GM12878 (cell line): ENCODE measurements around the gene PSMB10. TPM values are rescaled to one million over a fixed set of nuclear protein-coding genes. Genes with fewer than 3 reads are reported as not detected.

Source experiments
- ATAC-seq: fragments of 200-7000 bp; cut with Tn5 transposase; 3 replicates; pipeline ENCODE4 v1.9.1; 2020; ENCODE audit warnings: mild to moderate bottlenecking, moderate library complexity
- BruUV-seq: library from RNA; stranded (reverse); fragments of 400-500 nt; replicated peaks from 2 replicates; lab custom pipeline; 2021; lab: Mats Ljungman, UMichigan
- CTCF ChIA-PET: fragments of 300-600 bp; sonication (Branson Sonifier 250); formaldehyde crosslinking; extraction: SDS; loops from one replicate; lab custom pipeline; 2021; ENCODE audit warnings: inconsistent platforms; lab: Yijun Ruan, JAX
- POLR2A ChIA-PET: fragments of 350-600 bp; formaldehyde crosslinking; extraction: SDS; loops from one replicate; lab custom pipeline; 2021; ENCODE audit warnings: inconsistent platforms; lab: Charles Lee
- RAD21 ChIA-PET: fragments of 300-600 bp; sonication (Branson Sonifier 250); formaldehyde crosslinking; loops from one replicate; lab custom pipeline; 2023; ENCODE audit warnings: antibody characterized with exemption; ENCODE audit not compliant: unreplicated experiment; lab: Charles Lee
- SMC1A ChIA-PET: fragments of 300-600 bp; sonication (Branson Sonifier 250); formaldehyde crosslinking; loops from one replicate; lab custom pipeline; 2023; ENCODE audit not compliant: unreplicated experiment, uncharacterized antibody; lab: Charles Lee
- DNase-seq: peaks from one replicate; pipeline ENCODE4 v3.0.0-alpha.2; 2011; ENCODE audit warnings: low read depth, low spot score
- FAIRE-seq: peaks from 3 replicates; lab custom pipeline; 2011; peaks lifted over from hg19 to GRCh38; lab: Jason Lieb, UNC
- H2AFZ ChIP-seq: 2 replicates; pipeline ENCODE4 v1.6.0; 2011; ENCODE audit warnings: low read depth, low read length, control low read depth; ENCODE audit not compliant: control insufficient read depth
- H3K27ac ChIP-seq: 2 replicates; pipeline ENCODE4 v1.5.1; 2011; ENCODE audit warnings: control low read depth; ENCODE audit not compliant: control insufficient read depth, insufficient read depth
- H3K27me3 ChIP-seq, 2 experiments: replicated peaks in 1 of 2; 2 replicates each; pipeline versions ENCODE4 v1.6.0 to v1.6.1; 2011; ENCODE audit warnings: low read length in 1 of 2; ENCODE audit not compliant: control insufficient read depth in 2 of 2, insufficient read depth in 2 of 2
- H3K36me3 ChIP-seq, 2 experiments: 2 replicates each; pipeline ENCODE4 v1.5.1; 2011; ENCODE audit warnings: low read length in 1 of 2; ENCODE audit not compliant: control insufficient read depth in 2 of 2, insufficient read depth in 2 of 2
- H3K4me1 ChIP-seq: 2 replicates; pipeline ENCODE4 v1.6.1; 2011; ENCODE audit warnings: mild to moderate bottlenecking, low read length, moderate library complexity, mixed read lengths; ENCODE audit not compliant: control insufficient read depth, insufficient read depth
- H3K4me2 ChIP-seq: 2 replicates; pipeline ENCODE4 v1.6.0; 2011; ENCODE audit warnings: control low read depth; ENCODE audit not compliant: control insufficient read depth, insufficient read depth
- H3K4me3 ChIP-seq: fragments of 200-600 bp; sonication (generic); 2 replicates; pipeline ENCODE4 v1.5.1; 2016
- H3K79me2 ChIP-seq: 2 replicates; pipeline ENCODE4 v1.6.0; 2011; ENCODE audit warnings: low read length; ENCODE audit not compliant: control insufficient read depth, insufficient read depth
- H3K9ac ChIP-seq: 2 replicates; pipeline ENCODE4 v1.8.0; 2011; ENCODE audit warnings: low read length, control low read depth, mixed read lengths; ENCODE audit not compliant: control insufficient read depth, insufficient read depth
- H3K9me3 ChIP-seq: replicated peaks from 3 replicates; pipeline ENCODE4 v1.5.1; 2011; ENCODE audit warnings: mild to moderate bottlenecking, low read length; ENCODE audit not compliant: control insufficient read depth, insufficient read depth
- H4K20me1 ChIP-seq: 2 replicates; pipeline ENCODE4 v1.6.0; 2011; ENCODE audit not compliant: control insufficient read depth, insufficient read depth
- CEBPB ChIP-seq, 2 experiments: fragments of 150-350 bp in 1 of 2; IDR thresholded peaks; 2 replicates each; pipeline ENCODE4 v1.6.1; 2012 to 2014; ENCODE audit warnings: low read depth in 2 of 2, low read length in 2 of 2, borderline replicate concordance in 1 of 2, inconsistent platforms in 1 of 2
- CHD4 ChIP-seq: fragments of 200-600 bp; sonication (generic); IDR thresholded peaks from 2 replicates; pipeline ENCODE4 v1.6.1; 2016; ENCODE audit warnings: mild to moderate bottlenecking
- ETV6 ChIP-seq, 2 experiments: fragments of 450-650 bp in 1 of 2; IDR thresholded peaks in 1 of 2; conservative IDR thresholded peaks in 1 of 2; 2 replicates each; pipeline ENCODE4 v1.6.1; 2014; ENCODE audit warnings: antibody characterized with exemption in 1 of 2, borderline replicate concordance in 1 of 2, low read depth in 1 of 2, mild to moderate bottlenecking in 1 of 2, moderate library complexity in 1 of 2
- HDAC2 ChIP-seq: fragments of 200-600 bp; sonication (generic); IDR thresholded peaks from 2 replicates; pipeline ENCODE4 v1.6.1; 2017
- NRF1 ChIP-seq: conservative IDR thresholded peaks from 2 replicates; pipeline ENCODE4 v1.6.1; 2011; ENCODE audit warnings: mild to moderate bottlenecking, low read depth, low read length, improper control_type of control experiment
- PAX8 ChIP-seq: fragments of 450-650 bp; IDR thresholded peaks from 2 replicates; pipeline ENCODE4 v1.6.1; 2017; ENCODE audit warnings: mild to moderate bottlenecking, moderate library complexity
- RAD51 ChIP-seq: fragments of 450-650 bp; IDR thresholded peaks from 2 replicates; pipeline ENCODE4 v1.6.1; 2016; ENCODE audit warnings: moderate library complexity, mild to moderate bottlenecking, inconsistent platforms
- WGBS: methylation state at CpG from one replicate; pipeline ENCODE4 v1.1.6; 2016; ENCODE audit warnings: low lambda C conversion rate; ENCODE audit not compliant: insufficient replicate concordance, insufficient coverage; ENCODE audit errors: missing lambda C conversion rate; 5-methylcytosine and 5-hydroxymethylcytosine counted together
- in situ Hi-C: fragments of 300-500 bp; cut with MboI; formaldehyde crosslinking; loops from 9 replicates; pipeline ENCODE4 v1.14.3; 2018; ENCODE audit warnings: mixed read lengths
- intact Hi-C: fragments of 100-400 bp; cut with micrococcal nuclease; formaldehyde crosslinking; loops from one replicate; pipeline ENCODE4 v1.14.2; 2022; ENCODE audit not compliant: unreplicated experiment
- polyA plus RNA-seq, 11 experiments: library from polyadenylated mRNA; depleted of rRNA in 4 of 11; unstranded in 6 of 11; stranded (reverse) in 5 of 11; fragments of >200 nt; fragmentation: Nextera tagmentation in 4 of 11; fragmentation: Illumina TruSeq in 1 of 11; extraction: Ambion mirVana in 4 of 11; extraction: Trizol in 1 of 11; gene quantifications; 1 replicate in 1 of 11; 2 replicates in 10 of 11; pipeline versions ENCODE4 v1.2.1 to v1.2.3, GENCODE V29; 2011 to 2016; ENCODE audit warnings: inconsistent platforms in 2 of 11, missing spikeins in 2 of 11, low read depth in 1 of 11
- total RNA-seq, 4 experiments: library from RNA; depleted of rRNA in 3 of 4; stranded (reverse); fragments of >200 nt in 3 of 4; fragmentation: Illumina TruSeq in 1 of 4; extraction: Trizol in 1 of 4; gene quantifications; 2 replicates each; pipeline versions ENCODE4 v1.2.1 to v1.2.3, GENCODE V29; 2013 to 2021
- TF ChIP-seq, protein P1 (sequence below): fragments of 450-650 bp; IDR thresholded peaks from 2 replicates; pipeline ENCODE4 v1.6.1; 2017; ENCODE audit warnings: mild to moderate bottlenecking, moderate library complexity
- TF ChIP-seq, protein P2 (sequence below): IDR thresholded peaks from 2 replicates; pipeline ENCODE4 v1.6.1; 2011; ENCODE audit warnings: borderline replicate concordance, low read depth, mild to moderate bottlenecking, moderate library complexity, low read length; ENCODE audit not compliant: insufficient read depth, poor library complexity, severe bottlenecking
- TF ChIP-seq, protein P3 (sequence below): fragments of 150-350 bp; IDR thresholded peaks from 2 replicates; pipeline ENCODE4 v1.6.1; 2014; ENCODE audit warnings: mild to moderate bottlenecking, low read depth, low read length
- TF ChIP-seq, protein P4 (sequence below): IDR thresholded peaks from 2 replicates; pipeline ENCODE4 v1.6.1; 2011; ENCODE audit warnings: low read depth, mild to moderate bottlenecking, low read length, moderate library complexity, borderline replicate concordance; ENCODE audit errors: extremely low read depth

PSMB10 gene
- total and polyA plus RNA-seq, 10 of the 15 experiments (the other 5 are each of a cell fraction or from before 2014, with no cell fraction given): 24.1 to 308 (median 151) TPM

DNA sequence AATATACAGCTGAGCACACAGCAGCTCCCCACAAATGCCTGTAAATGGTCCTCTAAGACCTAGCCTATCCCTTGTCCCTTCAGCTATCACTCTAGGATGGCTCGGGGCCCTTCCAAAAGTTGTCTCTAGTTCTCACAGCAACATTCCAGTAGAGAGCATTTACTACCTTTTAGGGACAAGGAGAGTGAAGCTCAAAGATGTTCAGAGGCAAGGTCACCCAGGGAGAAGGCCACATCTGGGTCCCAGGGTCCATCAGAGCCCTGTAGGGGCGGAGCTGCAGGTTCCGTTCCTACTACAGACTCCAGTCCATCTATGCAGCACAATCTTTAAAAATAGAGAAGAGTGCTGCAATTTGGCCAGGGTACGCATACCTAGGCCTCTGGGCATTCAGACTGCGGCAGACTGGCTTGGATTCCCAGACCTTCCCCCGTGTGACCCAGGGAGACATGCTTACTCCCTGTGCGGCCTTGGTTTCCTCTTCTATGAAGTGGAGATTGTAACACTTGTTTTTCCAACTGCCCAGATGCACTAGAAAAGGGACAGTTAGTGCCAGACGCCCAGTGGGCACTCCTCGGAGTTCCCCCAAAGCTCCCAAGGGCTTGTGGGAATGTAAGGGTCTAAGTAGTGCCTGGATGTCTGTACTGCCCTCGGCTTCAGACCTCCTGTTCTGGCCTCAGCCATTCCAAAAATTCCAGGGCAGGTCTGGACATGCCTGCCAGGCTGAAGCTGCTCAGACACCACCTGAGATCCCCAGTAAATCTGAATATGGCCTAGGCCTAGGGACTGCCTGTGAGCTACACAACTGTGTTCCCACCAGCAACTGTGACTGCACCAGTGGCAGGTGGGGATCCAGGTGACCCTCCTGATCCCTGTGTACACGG lies 29.3 kb upstream of the PSMB10 start (continued):
- TF ChIP-seq, protein P1, sequence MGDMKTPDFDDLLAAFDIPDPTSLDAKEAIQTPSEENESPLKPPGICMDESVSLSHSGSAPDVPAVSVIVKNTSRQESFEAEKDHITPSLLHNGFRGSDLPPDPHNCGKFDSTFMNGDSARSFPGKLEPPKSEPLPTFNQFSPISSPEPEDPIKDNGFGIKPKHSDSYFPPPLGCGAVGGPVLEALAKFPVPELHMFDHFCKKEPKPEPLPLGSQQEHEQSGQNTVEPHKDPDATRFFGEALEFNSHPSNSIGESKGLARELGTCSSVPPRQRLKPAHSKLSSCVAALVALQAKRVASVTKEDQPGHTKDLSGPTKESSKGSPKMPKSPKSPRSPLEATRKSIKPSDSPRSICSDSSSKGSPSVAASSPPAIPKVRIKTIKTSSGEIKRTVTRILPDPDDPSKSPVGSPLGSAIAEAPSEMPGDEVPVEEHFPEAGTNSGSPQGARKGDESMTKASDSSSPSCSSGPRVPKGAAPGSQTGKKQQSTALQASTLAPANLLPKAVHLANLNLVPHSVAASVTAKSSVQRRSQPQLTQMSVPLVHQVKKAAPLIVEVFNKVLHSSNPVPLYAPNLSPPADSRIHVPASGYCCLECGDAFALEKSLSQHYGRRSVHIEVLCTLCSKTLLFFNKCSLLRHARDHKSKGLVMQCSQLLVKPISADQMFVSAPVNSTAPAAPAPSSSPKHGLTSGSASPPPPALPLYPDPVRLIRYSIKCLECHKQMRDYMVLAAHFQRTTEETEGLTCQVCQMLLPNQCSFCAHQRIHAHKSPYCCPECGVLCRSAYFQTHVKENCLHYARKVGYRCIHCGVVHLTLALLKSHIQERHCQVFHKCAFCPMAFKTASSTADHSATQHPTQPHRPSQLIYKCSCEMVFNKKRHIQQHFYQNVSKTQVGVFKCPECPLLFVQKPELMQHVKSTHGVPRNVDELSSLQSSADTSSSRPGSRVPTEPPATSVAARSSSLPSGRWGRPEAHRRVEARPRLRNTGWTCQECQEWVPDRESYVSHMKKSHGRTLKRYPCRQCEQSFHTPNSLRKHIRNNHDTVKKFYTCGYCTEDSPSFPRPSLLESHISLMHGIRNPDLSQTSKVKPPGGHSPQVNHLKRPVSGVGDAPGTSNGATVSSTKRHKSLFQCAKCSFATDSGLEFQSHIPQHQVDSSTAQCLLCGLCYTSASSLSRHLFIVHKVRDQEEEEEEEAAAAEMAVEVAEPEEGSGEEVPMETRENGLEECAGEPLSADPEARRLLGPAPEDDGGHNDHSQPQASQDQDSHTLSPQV: no peak
- TF ChIP-seq RAD51: no peak

DNA sequence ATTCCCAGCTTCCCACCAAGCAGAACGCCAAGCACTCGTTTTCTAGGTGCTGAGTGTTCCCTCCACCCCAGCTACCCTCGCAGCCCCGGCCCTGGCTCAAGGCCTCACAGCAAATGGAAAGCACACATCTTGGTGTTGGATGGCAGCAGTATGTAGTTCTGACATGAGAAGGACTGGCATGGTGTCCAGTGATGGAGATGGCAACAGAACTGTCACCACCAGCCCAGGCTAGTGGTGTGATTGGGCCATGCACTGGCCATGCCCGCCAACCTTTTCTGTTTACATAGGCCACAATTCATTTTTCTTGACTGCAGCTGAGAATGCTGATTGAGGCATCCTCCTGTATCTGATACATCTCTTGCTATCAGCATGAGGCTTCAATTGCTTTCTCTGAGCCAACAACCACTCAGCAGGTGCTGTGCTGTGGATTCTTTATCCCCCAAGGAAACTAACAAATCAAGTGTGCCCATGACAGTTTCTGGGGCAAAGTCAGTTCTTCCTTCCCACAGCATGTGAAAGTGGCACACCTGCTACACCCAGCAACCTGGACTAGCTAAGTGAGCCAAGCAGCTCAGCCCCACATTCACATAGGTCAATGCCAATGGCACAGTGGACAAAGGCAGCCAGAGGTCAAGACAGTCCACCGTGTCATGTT lies 28.0 kb upstream of the PSMB10 start:
- no peak for FAIRE-seq
- TF ChIP-seq, protein P2, sequence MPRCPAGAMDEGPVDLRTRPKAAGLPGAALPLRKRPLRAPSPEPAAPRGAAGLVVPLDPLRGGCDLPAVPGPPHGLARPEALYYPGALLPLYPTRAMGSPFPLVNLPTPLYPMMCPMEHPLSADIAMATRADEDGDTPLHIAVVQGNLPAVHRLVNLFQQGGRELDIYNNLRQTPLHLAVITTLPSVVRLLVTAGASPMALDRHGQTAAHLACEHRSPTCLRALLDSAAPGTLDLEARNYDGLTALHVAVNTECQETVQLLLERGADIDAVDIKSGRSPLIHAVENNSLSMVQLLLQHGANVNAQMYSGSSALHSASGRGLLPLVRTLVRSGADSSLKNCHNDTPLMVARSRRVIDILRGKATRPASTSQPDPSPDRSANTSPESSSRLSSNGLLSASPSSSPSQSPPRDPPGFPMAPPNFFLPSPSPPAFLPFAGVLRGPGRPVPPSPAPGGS: no peak
- TF ChIP-seq CHD4 (no peak), ETV6 (conservative IDR thresholded peaks at IDR 0.05 in 1 of 2, IDR thresholded peaks at IDR 0.05 in 1 of 2; ENCODE audit: borderline replicate concordance in 1 of 2, low read depth in 1 of 2) (no peak), NRF1 (no peak), CEBPB (IDR thresholded peaks at IDR 0.05; ENCODE audit: borderline replicate concordance in 1 of 2, low read depth in 2 of 2, low read length in 2 of 2) (no peak), PAX8 (no peak), HDAC2 (no peak)
- TF ChIP-seq, protein P3, sequence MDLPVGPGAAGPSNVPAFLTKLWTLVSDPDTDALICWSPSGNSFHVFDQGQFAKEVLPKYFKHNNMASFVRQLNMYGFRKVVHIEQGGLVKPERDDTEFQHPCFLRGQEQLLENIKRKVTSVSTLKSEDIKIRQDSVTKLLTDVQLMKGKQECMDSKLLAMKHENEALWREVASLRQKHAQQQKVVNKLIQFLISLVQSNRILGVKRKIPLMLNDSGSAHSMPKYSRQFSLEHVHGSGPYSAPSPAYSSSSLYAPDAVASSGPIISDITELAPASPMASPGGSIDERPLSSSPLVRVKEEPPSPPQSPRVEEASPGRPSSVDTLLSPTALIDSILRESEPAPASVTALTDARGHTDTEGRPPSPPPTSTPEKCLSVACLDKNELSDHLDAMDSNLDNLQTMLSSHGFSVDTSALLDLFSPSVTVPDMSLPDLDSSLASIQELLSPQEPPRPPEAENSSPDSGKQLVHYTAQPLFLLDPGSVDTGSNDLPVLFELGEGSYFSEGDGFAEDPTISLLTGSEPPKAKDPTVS: no peak
- TF ChIP-seq, protein P4, sequence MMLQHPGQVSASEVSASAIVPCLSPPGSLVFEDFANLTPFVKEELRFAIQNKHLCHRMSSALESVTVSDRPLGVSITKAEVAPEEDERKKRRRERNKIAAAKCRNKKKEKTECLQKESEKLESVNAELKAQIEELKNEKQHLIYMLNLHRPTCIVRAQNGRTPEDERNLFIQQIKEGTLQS: no peak

More for the DNA sequence above, 28.0 kb upstream of the PSMB10 start:
- CTCF ChIA-PET: interaction anchor here (0.6 to 3.7 kb wide), 5 partner anchors 21 to 804 kb away, joined by 3 to 22 read pairs (median 4); partner anchors contain the start of gene LCAT
- Histone ChIP-seq H3K4me1 (peaks cover 21% of the 10 kb centered on the region), H3K9ac (no peak overlapping the region), H3K36me3 (peaks cover 4 to 6% of the 10 kb centered on the region in 2 experiments; a peak in 3 of 4 replicates), H3K27me3 (no peaks in the 10 kb centered on the region), H3K4me2 (no peak overlapping the region), H3K79me2 (peaks cover 20% of the 10 kb centered on the region), H3K4me3 (no peak overlapping the region), H3K9me3 (no peaks in the 10 kb centered on the region), H2AFZ (no peak overlapping the region), H3K27ac (no peak overlapping the region), H4K20me1 (no peaks in the 10 kb centered on the region)
- 97% methylated on average over 6 of the region's 6 CpGs for WGBS
- no peak for DNase-seq
- intact Hi-C loops (no loop called here), in situ Hi-C loops (no loop called here)
- RAD21 ChIA-PET: no interaction called here
- POLR2A ChIA-PET: interaction anchor here (0.9 to 1.9 kb wide), 3 partner anchors 11 to 28 kb away, joined by 3 to 6 read pairs (median 5); partner anchors contain the start of gene PSMB10
- SMC1A ChIA-PET: interaction anchor here (0.7 to 1.8 kb wide), 5 partner anchors 17 to 148 kb away, joined by 3 to 4 read pairs (median 3); no protein-coding TSS in a partner anchor
- no peak for ATAC-seq
- no TSS peak for BruUV-seq
